Myocyte (in vitro differentiated cells): ENCODE data around the gene TEN1. TPM values are rescaled to one million over a fixed set of nuclear protein-coding genes. Genes with fewer than 3 reads are reported as not detected.
"Not testable (repeated sequence)": the region's sequence is repeated elsewhere in the genome, so short reads cannot be mapped to it uniquely, and the experiment has no call there.

ENCODE experiments used
- DNase-seq: peaks from one replicate; pipeline ENCODE4 v3.0.0-alpha.2; 2012; ENCODE audit warnings: low read depth
- polyA plus RNA-seq: library from polyadenylated mRNA; unstranded; fragments of >200 nt; gene quantifications from one replicate; pipeline ENCODE4 v1.2.1, GENCODE V29; 2012; ENCODE audit warnings: missing spikeins
- total RNA-seq: library from RNA; depleted of rRNA; stranded (reverse); fragments of >200 nt; gene quantifications from 2 replicates; pipeline ENCODE4 v1.2.3, GENCODE V29; 2014

The TEN1 gene
- total RNA-seq = 16.7 and 18.3 TPM in 2 replicates
- polyA plus RNA-seq = 31.3 TPM

- peak; percentile 99 for DNase-seq
Observed at GRCh38 chr17:75978938-75979704, at the start of gene TEN1, which contains the start of gene ACOX1. Gene TEN1, plus strand, starts transcription at chr17:75979240. Its CDS starts 6,953 bp downstream, at chr17:75986193. Gene ACOX1, minus strand, starts transcription at chr17:75979166. Its CDS starts 93 bp downstream, at chr17:75979073.

- no peak for DNase-seq
Observed at GRCh38 chr17:75931062-75931461, 48.0 kb upstream of the TEN1 start.

GRCh38 chr17:75932852-75933251 lies 46.2 kb upstream of the TEN1 start:
- no peak for DNase-seq

GRCh38 chr17:75933808-75934207 lies 45.2 kb upstream of the TEN1 start:
- DNase-seq = no peak

GRCh38 chr17:75937652-75938051 lies 41.4 kb upstream of the TEN1 start:
- DNase-seq = no peak

GRCh38 chr17:75940727-75941441 lies 38.2 kb upstream of the TEN1 start, which contains the start of gene FBF1:
Gene FBF1, minus strand, starts transcription at chr17:75941042. Its CDS starts 2,893 bp downstream, at chr17:75938149.
- peak; percentile 96 for DNase-seq

- DNase-seq = no peak
Observed at GRCh38 chr17:75941442-75941819, 37.6 kb upstream of the TEN1 start.

GRCh38 chr17:75942473-75942872 lies 36.6 kb upstream of the TEN1 start:
- no peak for DNase-seq

- DNase-seq = no peak
Observed at GRCh38 chr17:75943491-75943890, 35.5 kb upstream of the TEN1 start.

GRCh38 chr17:75945211-75945610 lies 33.8 kb upstream of the TEN1 start:
- DNase-seq = no peak

- DNase-seq = peak; percentile 45
Observed at GRCh38 chr17:75950421-75950820, 28.6 kb upstream of the TEN1 start.

- peak; percentile 89 for DNase-seq
Observed at GRCh38 chr17:75950855-75951554, 28.0 kb upstream of the TEN1 start.

- DNase-seq = no peak
Observed at GRCh38 chr17:75959051-75959838, 19.8 kb upstream of the TEN1 start.

- DNase-seq = no peak
Observed at GRCh38 chr17:75959839-75960511, 19.1 kb upstream of the TEN1 start.

GRCh38 chr17:75965468-75965867 lies 13.6 kb upstream of the TEN1 start:
- DNase-seq = no peak

GRCh38 chr17:75969044-75969443 lies 10.0 kb upstream of the TEN1 start:
- not testable (repeated sequence) for DNase-seq

- no peak for DNase-seq
Observed at GRCh38 chr17:75970011-75970523, 9.0 kb upstream of the TEN1 start.

GRCh38 chr17:75970626-75971025 lies 8.4 kb upstream of the TEN1 start:
- DNase-seq = no peak

GRCh38 chr17:75975187-75975586 lies 3.9 kb upstream of the TEN1 start:
- not testable (repeated sequence) for DNase-seq

- DNase-seq = no peak
Observed at GRCh38 chr17:75975757-75976174, 3.3 kb upstream of the TEN1 start.
